Neural cell (in vitro differentiated cells): ENCODE results near the gene RAB11FIP4. TPM values are rescaled to one million over a fixed set of nuclear protein-coding genes. Genes with fewer than 3 reads are reported as not detected.

Experiments used
- H2AFZ ChIP-seq: fragments of 200-600, 300-800 bp; sonication (generic), shearing (Covaris generic); 2 replicates; pipeline ENCODE4 v1.6.0; 2014; ENCODE audit warnings: low read depth, mild to moderate bottlenecking, antibody characterized with exemption, low read length, moderate library complexity
- H3F3A ChIP-seq: fragments of 200-600 bp; shearing (Covaris generic); 2 replicates; pipeline ENCODE4 v1.6.1; 2016; ENCODE audit warnings: mild to moderate bottlenecking, moderate library complexity, mixed read lengths, antibody characterized with exemption, low read length; ENCODE audit not compliant: insufficient read depth, poor library complexity, severe bottlenecking
- H3K27ac ChIP-seq: fragments of 200-600, 300-800 bp; sonication (generic), shearing (Covaris generic); 2 replicates; pipeline ENCODE4 v1.5.1; 2014; ENCODE audit warnings: mild to moderate bottlenecking, low read length, moderate library complexity
- H3K27me3 ChIP-seq: fragments of 300-800, 200-600 bp; sonication (generic), shearing (Covaris generic); 2 replicates; pipeline ENCODE4 v1.6.0; 2014; ENCODE audit warnings: mild to moderate bottlenecking, low read depth, low read length, moderate library complexity; ENCODE audit not compliant: insufficient read depth
- H3K36me3 ChIP-seq: fragments of 300-800, 200-600 bp; sonication (generic), shearing (Covaris generic); 2 replicates; pipeline ENCODE4 v1.5.1; 2014; ENCODE audit warnings: mild to moderate bottlenecking, antibody characterized with exemption, low read length, moderate library complexity; ENCODE audit not compliant: insufficient read depth
- H3K4me2 ChIP-seq: fragments of 300-800, 200-600 bp; sonication (generic), shearing (Covaris generic); 2 replicates; pipeline ENCODE4 v1.6.0; 2014; ENCODE audit warnings: mild to moderate bottlenecking, low read length
- H3K4me3 ChIP-seq: fragments of 300-800, 200-600 bp; sonication (generic), shearing (Covaris generic); 2 replicates; pipeline ENCODE4 v1.5.1; 2014; ENCODE audit warnings: mild to moderate bottlenecking, low read length, moderate library complexity
- H3K79me2 ChIP-seq: fragments of 200-600 bp; shearing (Covaris generic); replicated peaks from 2 replicates; pipeline ENCODE4 v1.6.0; 2014; ENCODE audit warnings: mild to moderate bottlenecking, low read length, moderate library complexity; ENCODE audit not compliant: insufficient read depth
- H3K9ac ChIP-seq: fragments of 300-800, 200-600 bp; sonication (generic), shearing (Covaris generic); 2 replicates; pipeline ENCODE4 v1.6.1; 2016; ENCODE audit warnings: mild to moderate bottlenecking, low read length, mixed read lengths
- H3K9me2 ChIP-seq: fragments of 200-600 bp; shearing (Covaris generic); 2 replicates; pipeline ENCODE4 v1.6.1; 2016; ENCODE audit warnings: mild to moderate bottlenecking, low read length, mixed read lengths; ENCODE audit not compliant: insufficient read depth
- H3K9me3 ChIP-seq: fragments of 200-600, 300-800 bp; sonication (generic), shearing (Covaris generic); 2 replicates; pipeline ENCODE4 v1.6.1; 2016; ENCODE audit warnings: mild to moderate bottlenecking, mixed run types, low read length, moderate library complexity, mixed read lengths
- H4K20me1 ChIP-seq: fragments of 200-600 bp; shearing (Covaris generic); 2 replicates; pipeline ENCODE4 v1.6.1; 2016; ENCODE audit warnings: mild to moderate bottlenecking, mixed run types; ENCODE audit not compliant: insufficient read depth
- CTCF ChIP-seq: fragments of 450-650 bp; IDR thresholded peaks from 2 replicates; pipeline ENCODE4 v1.5.1; 2014; ENCODE audit warnings: antibody characterized with exemption, mild to moderate bottlenecking, moderate library complexity; ENCODE audit not compliant: poor library complexity, severe bottlenecking
- EP300 ChIP-seq: fragments of 450-650 bp; conservative IDR thresholded peaks from 2 replicates; pipeline ENCODE4 v1.6.1; 2014; ENCODE audit warnings: antibody characterized with exemption, mild to moderate bottlenecking, moderate library complexity; ENCODE audit not compliant: poor library complexity, severe bottlenecking
- EZH2 ChIP-seq: fragments of 200-600, 300-800 bp; shearing (Covaris generic), sonication (generic); IDR thresholded peaks from 2 replicates; pipeline ENCODE4 v1.6.1; 2014; ENCODE audit warnings: antibody characterized with exemption, low read length, borderline replicate concordance, mild to moderate bottlenecking; ENCODE audit not compliant: insufficient read depth, poor library complexity, severe bottlenecking
- MXI1 ChIP-seq: fragments of 450-650 bp; conservative IDR thresholded peaks from 2 replicates; pipeline ENCODE4 v1.6.1; 2014; ENCODE audit warnings: antibody characterized with exemption, mild to moderate bottlenecking; ENCODE audit not compliant: poor library complexity, severe bottlenecking
- POLR2AphosphoS5 ChIP-seq: IDR thresholded peaks from 2 replicates; pipeline ENCODE4 v1.6.1; 2012
- RAD21 ChIP-seq: fragments of 450-650 bp; conservative IDR thresholded peaks from 2 replicates; pipeline ENCODE4 v1.6.1; 2014; ENCODE audit warnings: antibody characterized with exemption, mild to moderate bottlenecking, moderate library complexity
- REST ChIP-seq: IDR thresholded peaks from 2 replicates; pipeline ENCODE4 v1.6.1; 2012; ENCODE audit warnings: borderline replicate concordance
- SMC3 ChIP-seq: fragments of 450-650 bp; conservative IDR thresholded peaks from 2 replicates; pipeline ENCODE4 v1.6.1; 2014; ENCODE audit warnings: antibody characterized with exemption, mild to moderate bottlenecking, moderate library complexity; ENCODE audit not compliant: poor library complexity
- TAF1 ChIP-seq: IDR thresholded peaks from 2 replicates; pipeline ENCODE4 v1.6.1; 2012; ENCODE audit warnings: low read depth
- polyA plus RNA-seq: library from polyadenylated mRNA; depleted of rRNA; stranded (reverse); fragments of >200 nt; gene quantifications from 2 replicates; pipeline ENCODE4 v1.2.3, GENCODE V29; 2014

Gene RAB11FIP4
- polyA plus RNA-seq, 1 donor from 2014 or later: 14.4 TPM

- no peaks in the 10 kb centered on the region for H3K36me3 ChIP-seq
- no peak overlapping the region for H3K4me2 ChIP-seq
- no peak overlapping the region for H3K9ac ChIP-seq
- TF ChIP-seq CTCF: no peak
- TF ChIP-seq MXI1: no peak
- TF ChIP-seq EZH2: no peak
- TF ChIP-seq SMC3: no peak
- TF ChIP-seq REST: no peak
- no peak for TF ChIP-seq TAF1
- no peak for TF ChIP-seq POLR2AphosphoS5
- no peak for TF ChIP-seq EP300
- no peak for TF ChIP-seq RAD21
- no peak overlapping the region for H3K27ac ChIP-seq
- no peak overlapping the region for H2AFZ ChIP-seq
- H3K4me3 ChIP-seq: no peak overlapping the region
- no peaks in the 10 kb centered on the region for H3F3A ChIP-seq
- no peaks in the 10 kb centered on the region for H3K27me3 ChIP-seq
- H3K9me3 ChIP-seq: no peaks in the 10 kb centered on the region
- H3K9me2 ChIP-seq: no peaks in the 10 kb centered on the region
- no peaks in the 10 kb centered on the region for H4K20me1 ChIP-seq
- H3K79me2 ChIP-seq: no peaks in the 10 kb centered on the region
Measured at GRCh38 chr17:31413081-31413799, 21.8 kb downstream of the RAB11FIP4 start.

- no peaks in the 10 kb centered on the region for H3K9me2 ChIP-seq
- no peaks in the 10 kb centered on the region for H3K9me3 ChIP-seq
- H3K36me3 ChIP-seq: no peaks in the 10 kb centered on the region
- no peaks in the 10 kb centered on the region for H3K79me2 ChIP-seq
- H3K4me2 ChIP-seq: no peak overlapping the region
- no peak overlapping the region for H3K4me3 ChIP-seq
- no peaks in the 10 kb centered on the region for H3F3A ChIP-seq
- H4K20me1 ChIP-seq: no peaks in the 10 kb centered on the region
- no peak overlapping the region for H3K27ac ChIP-seq
- no peak for TF ChIP-seq RAD21
- no peak overlapping the region for H2AFZ ChIP-seq
- no peaks in the 10 kb centered on the region for H3K27me3 ChIP-seq
- no peak overlapping the region for H3K9ac ChIP-seq
Measured at GRCh38 chr17:31413874-31414549, 22.5 kb downstream of the RAB11FIP4 start.
